ENCODE results near the gene SECISBP2.

DNA sequence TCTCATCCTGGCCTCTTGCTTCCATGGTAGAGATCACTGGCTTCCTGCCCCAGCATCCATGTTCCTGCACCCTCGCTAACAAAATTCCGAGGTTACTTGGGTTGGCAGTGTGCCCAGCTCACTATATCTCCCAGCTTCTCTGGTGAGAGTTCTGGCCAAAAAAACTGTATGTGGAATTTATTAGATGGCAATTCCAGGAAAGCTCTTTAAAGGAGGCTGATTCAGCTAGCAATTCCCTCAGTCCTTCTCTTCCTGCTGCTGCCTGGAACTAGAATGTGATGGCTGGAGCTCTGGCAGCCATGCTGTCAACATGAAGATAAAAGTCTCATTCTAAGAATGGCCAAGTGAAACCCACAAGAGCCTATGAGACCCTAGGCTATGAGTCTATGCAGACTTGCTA lies 88.8 kb downstream of the SECISBP2 start:
- TF ChIP-seq TAF1 (IDR thresholded peaks at IDR 0.05; ENCODE audit: borderline replicate concordance, insufficient read depth, low read length) (no peak), POLR2AphosphoS5 (IDR thresholded peaks at IDR 0.05; ENCODE audit: low read depth, low read length) (no peak), FOXP2 (optimal IDR thresholded peaks at IDR 0.05; ENCODE audit: borderline replicate concordance, extremely low read depth, extremely low read length, insufficient read depth) (no peak)
